Measurements from ENCODE around the gene PRXL2A.

The PRXL2A gene

DNA sequence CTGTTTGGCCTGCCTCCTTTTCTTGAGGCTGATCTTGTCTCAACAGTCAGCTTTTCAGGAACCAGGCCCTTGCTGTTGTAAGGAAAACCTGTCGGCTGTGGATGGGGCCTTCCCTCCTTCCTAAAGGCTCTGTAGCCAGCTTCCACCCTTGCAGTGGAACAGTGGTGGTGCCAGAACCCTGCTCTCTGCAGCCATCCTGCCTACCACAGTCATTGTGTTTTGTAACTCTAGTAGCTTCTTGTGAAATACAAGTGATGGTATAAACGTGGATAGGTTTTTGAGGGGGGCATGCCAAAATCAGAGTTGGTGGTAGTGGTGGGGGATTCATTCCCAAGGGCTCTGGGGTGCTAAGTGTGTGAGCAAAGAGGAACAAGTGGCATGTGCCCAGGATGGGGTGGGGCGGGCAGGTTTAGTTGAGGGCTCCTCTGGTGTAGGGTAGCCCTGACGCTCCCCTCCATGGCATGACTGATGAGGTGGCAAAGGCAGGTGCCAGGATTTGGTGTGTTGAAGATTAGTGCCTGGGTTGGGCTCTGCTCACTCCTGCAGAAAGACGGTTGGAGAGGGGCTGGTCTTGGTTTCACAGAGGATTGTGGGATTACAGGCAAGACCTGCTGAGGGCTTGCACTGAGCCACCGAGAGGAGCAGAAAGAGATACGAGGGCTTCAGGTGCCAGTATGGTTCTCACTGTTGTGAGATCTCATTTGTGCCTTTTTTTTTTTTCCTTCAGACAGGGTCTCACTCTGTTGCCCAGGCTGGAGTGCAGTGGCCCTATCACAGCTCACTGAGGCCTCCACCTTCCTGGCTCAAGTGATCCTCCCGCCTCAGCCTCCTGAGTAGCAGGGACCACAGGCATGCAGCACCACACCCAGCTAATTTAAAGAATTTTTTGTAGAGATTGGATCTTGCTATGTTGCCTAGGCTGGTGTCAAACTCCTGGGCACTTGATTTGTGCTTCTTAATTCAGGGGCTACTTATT is 53.1 kb downstream of the PRXL2A start:
- DNase-seq (ENCODE audit: low read depth in 3 of 3), result no peak

GRCh38 chr10:80462299-80462980 is 54.1 kb downstream of the PRXL2A start:
- DNase-seq (ENCODE audit: low read depth in 3 of 3), result no peak

DNA sequence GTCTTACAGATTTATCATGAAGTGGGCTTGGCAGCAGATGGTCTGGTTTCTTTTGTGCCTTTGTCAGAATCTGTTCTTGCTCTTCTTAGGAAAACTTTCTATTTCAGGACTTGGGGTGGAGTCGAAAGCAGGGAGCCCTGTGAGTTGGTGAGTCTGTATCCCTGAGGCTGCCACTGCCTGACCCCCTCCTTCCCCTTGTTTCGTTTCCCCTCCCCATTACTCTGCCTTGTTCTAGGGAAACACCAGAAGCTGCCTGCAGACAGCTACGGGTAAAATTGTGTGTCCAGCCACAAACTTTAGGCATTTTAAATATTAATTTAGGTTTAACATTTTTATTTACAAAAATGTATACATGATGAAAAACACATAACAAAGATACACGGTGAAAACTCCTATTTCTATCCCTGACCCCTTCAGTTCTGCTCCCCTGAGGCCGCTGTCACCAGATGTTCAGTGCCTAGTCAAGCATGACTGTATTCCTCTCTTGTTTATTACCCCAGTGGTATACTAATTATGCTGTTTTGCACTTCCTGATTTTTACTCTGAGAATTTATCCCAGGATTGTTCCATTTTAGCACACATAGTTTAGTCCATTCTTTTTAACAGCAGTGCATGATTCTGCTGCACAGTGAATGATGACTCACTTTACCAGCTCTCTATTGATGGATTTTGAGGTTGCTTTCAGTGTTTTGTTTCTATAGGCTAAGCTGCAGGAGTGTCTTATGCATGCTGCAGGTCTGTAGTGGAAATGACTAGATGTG is 54.8 kb downstream of the PRXL2A start:
- no peak for DNase-seq (ENCODE audit: low read depth in 3 of 3)

DNA sequence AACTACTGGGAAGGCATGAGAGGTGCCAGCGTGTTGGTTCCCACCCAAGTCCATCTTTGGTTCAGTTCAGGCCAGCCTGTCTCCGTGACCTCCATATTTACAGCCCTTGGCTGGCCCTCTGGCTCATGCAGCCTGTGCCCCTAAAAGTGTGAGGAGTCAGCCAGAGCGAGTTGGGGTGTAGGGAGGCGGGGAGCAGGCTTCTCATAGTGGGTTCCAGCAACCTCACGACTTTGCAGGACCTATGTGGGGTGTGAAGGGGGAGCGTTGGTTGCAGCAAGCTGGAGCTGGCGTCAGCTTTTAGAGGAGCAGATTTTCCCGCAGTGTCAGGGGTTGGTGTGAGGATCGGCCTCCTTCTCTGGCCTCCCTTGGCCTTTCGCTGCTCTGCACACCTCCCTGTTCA is 55.5 kb downstream of the PRXL2A start:
- DNase-seq (ENCODE audit: low read depth in 3 of 3), result no peak

DNA sequence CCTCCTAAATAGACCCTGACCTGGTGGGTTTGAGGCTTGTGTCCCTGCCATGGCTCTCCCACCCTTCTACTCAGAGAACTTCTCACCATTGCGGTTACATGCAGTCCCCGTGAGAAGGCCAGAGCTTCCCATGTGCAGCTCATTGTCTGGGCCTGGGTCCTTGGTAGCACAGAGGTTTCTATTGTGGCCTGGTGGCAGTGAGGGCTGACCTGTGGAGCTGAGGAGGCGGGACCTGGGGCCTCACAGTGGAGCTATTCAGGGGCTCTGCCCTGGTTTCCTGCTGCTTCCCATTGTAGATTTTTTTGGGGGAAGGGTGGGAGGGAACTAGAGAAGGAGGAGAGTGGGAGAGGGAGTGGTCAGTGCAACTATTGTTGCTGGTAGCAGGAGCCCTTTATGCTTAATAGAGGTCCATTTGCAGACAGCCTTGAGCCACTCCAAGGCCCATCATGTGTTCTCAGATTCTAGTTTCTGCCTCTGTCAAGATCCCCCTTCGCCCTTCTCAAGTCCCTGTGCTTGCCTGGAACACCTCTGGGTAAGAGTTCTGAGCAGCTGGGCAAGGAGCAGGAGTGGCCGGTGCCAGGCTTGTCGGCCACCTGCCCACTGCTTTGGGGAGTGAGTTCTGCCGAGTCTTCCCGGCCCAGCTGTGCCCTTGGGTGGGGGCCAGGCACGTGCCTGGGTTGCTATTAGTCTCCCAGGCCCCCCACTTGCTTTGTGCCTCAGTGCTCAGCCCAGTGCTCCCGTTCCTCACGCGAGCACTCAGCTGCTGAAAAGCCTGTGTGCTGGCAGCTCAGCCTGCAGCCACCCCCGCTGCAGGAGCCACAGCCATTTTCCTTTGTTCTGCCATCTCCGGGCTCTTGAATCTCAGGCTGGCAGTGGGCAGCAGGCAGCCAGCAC is 56.5 kb downstream of the PRXL2A start:
- no peak for DNase-seq (ENCODE audit: low read depth in 3 of 3)

DNA sequence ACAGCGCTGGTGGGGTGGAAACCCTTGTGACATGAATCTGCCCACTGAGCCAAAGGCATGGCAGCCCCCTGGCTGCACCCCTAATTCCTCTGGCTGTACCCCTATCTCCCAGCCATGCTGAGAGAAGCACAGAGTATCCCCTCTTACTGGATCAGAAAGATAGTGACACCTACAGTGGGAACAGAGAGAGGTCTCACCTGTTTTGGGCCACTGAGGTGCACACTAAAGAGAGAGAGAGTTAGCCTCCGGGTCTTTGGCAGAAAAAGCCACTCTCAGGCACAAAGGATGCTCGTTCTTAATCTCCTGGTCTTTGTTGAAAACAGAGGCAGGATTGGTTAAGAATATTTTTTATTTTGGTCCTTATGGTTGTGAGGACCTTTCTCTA is 57.1 kb downstream of the PRXL2A start:
- DNase-seq (ENCODE audit: low read depth in 3 of 3), result no peak

DNA sequence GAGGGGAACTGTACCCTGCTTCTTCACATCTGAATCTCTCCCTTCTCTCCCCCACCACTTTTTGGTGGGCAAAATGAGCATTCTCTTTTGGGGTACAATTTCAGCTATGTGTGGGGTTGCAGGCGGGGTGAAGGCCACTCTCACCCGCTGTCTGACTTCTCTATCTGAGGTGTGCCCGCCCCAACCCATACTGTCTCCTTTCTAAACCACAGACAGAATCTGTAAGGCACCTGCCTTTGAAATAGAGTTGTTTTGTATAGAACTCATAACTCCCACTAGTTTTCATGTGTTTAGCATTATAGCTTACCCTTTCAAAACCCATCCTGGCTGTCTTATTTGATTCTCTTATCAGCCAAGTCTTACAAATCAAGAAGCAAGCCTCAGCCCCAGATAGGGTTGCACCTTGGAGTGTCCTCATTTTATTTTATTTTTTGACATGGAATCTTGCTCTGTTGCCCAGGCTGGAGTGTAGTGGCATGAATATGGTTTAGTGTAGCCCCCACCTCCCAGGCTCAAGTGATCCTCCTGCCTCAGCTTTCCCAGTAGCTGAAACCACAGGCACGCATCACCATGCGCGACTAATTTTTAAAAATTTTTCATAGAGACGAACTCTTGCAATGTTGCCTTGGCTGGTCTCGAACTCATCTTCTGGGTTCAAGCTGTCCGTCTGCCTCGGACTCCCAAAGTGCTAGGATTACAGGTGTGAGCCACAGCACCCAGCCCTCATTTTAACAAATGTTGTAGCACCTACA is 57.7 kb downstream of the PRXL2A start:
- DNase-seq (ENCODE audit: low read depth in 3 of 3), result no peak

GRCh38 chr10:80466724-80467326 is 58.5 kb downstream of the PRXL2A start:
- DNase-seq (ENCODE audit: low read depth in 3 of 3), result no peak

GRCh38 chr10:80468002-80468401 is 59.7 kb downstream of the PRXL2A start:
- DNase-seq (ENCODE audit: low read depth in 3 of 3), result peak in 2 of 3 experiments; percentile 35 to 45

DNA sequence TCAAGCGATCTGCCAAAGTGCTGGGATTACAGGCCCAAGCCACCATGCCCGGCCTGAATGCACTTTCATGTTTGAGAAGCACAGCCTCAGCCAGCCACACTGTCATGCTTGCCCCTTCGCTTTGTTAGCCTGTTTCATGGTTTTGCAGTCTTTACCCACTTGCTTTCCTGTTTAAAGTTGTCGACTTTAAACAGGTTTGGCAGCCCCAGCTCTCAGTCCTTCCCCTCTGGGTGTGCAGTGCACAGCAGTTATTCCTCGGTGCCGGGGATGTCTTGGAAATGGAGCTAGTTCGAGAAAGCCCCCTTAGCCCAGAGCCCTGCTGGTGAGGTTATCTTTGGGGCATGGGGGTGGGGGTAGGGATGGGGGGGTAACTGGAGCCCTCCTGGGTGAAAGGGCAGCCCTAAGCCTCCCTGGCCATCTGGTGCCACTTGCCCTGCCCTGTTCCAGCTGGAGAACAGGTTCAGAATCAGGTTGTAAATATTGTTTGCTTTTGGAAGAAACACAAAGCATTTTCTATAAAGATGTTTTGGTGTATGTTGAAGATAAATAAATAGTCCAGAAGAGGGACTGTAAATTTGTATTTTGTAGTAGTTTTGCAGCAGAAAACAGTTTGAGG is 60.6 kb downstream of the PRXL2A start:
- no peak for DNase-seq (ENCODE audit: low read depth in 3 of 3)

DNA sequence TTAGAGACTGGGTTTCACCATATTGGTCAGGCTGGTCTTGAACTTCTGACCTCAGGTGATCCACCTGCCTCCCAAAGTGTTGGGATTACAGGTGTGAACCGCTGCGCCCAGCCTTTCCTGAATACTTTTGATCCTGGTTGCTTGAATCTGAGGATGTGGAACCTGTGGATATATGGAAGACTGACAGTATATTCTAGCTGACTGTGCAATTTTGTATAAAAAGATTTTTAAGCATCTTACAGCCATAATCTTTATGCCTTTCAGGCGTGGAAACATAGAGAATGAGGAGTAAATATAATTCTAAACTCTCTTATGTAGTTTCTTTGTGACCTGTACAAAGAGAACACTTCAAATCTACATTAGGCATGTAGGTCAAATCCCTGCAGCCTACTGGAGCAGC is 61.9 kb downstream of the PRXL2A start:
- DNase-seq (ENCODE audit: low read depth in 3 of 3), result no peak

DNA sequence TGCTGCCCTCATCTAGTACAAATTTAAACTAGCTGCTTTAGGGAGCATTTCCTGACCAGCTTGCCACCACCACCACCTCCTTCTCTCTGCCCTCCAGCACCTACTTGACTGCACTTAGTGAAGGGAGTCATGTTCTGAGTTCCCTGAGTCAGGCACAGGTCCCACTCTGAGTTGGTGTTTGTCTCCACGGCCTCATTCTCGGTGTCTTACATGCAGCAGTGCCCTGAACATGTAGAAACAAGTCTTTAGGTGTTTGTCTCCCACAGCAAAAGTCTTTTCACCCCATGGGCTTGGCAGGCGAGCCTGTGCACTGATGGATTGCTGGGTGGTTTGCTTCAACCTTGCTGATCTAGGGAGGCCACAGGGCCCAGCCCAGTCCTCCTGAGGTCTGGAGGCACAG is 62.6 kb downstream of the PRXL2A start:
- DNase-seq (ENCODE audit: low read depth in 3 of 3), result no peak

DNA sequence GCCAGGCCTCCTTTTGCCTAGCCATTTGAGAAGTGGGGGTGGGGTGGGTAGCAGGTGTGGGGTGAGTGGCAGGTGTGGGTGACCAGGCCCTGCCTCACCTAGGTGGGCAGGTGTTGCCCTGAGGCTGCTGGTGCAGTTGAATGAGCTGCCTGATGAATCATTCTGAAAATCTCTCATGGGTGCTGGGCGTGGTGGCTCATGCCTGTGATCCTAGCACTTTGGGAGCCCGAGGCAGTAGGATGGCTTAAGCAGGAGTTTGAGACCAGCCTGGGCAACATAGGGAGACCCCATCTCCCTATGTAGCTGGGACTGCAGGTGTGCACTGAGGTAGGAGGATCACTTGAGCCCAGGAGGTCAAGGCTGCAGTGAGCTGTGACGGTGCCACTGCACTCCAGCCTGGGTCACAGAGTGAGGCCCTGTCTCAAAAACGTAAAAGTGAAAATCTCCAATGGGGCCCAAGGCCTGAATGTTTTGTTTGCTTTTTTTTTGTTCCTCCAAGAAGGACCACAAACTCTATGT is 63.4 kb downstream of the PRXL2A start:
- no peak for DNase-seq (ENCODE audit: low read depth in 3 of 3)

- DNase-seq (ENCODE audit: low read depth in 3 of 3), result no peak
Measured at GRCh38 chr10:80472234-80473095, 64.1 kb downstream of the PRXL2A start.

GRCh38 chr10:80473096-80473657 is 64.8 kb downstream of the PRXL2A start:
- DNase-seq (ENCODE audit: low read depth in 3 of 3), result no peak

DNA sequence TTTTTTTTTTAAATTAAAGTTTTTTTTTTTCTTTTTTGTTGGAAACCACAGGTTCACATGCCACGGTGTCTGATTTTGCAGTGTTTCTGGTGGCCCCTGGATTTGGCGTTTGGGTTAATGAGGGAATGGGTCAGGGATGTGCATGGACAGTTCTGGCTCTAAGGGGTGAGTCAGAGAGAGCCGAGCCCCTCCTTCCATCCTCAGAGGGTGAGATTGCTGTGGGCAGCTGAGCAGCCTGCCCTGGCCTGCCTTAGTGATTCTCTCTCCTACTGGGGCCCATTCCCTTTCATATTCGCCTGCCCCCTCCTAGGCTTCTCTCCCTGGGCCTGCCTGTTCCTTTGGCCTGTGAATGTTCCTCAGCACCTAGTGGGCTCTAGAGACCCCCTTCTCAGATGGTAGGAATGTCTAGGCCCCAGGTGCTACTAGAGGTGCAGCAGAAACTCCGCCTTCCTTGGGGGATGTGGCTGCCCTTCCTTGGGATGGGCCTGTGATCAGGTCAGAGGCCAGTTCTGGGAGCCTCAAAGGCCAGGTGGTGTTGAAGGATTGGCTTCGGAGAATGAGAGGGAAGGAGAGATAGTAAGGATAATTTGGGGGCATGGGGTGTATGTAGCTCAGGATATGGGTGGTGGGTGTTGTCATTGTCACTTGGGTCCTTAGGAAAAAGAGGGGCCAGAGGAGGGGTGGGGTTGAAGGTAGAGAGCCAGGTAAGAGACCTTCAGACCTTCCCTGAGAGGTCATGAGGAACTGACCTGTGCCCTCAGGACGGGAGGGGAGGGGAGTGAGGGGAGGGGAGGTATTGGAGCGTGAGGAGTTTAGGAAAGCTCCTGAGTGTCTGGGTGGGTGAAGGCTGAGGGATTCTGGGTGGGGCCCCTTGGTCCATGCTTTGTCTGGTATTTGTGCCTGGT is 65.6 kb downstream of the PRXL2A start:
- no peak for DNase-seq (ENCODE audit: low read depth in 3 of 3)

GRCh38 chr10:80474597-80474910 is 66.2 kb downstream of the PRXL2A start:
- no peak for DNase-seq (ENCODE audit: low read depth in 3 of 3)

Data from stimulated activated CD4-positive, alpha-beta T cell treated with anti-CD3 and anti-CD28 coated beads, TNF-alpha, amount 100 ng/mL, for 4 hours (primary cell).